Gastroesophageal sphincter (tissue), 3 donors: ENCODE results near the gene ZNF335.

Experiments
- CTCF ChIP-seq, 4 experiments: fragments of 200-600 bp in 2 of 4; fragments of 450-650 bp in 2 of 4; sonication (generic) in 1 of 4; IDR thresholded peaks; one replicate each; pipeline ENCODE4 v1.5.1; 2017 to 2019; ENCODE audit warnings: antibody characterized with exemption in 4 of 4, mild to moderate bottlenecking in 2 of 4, moderate library complexity in 2 of 4
- EP300 ChIP-seq: sonication (generic); formaldehyde crosslinking; IDR thresholded peaks from one replicate; pipeline ENCODE4 v1.6.1; 2017; ENCODE audit warnings: antibody characterized with exemption, mild to moderate bottlenecking
- POLR2A ChIP-seq, 2 donors: fragments of 450-650 bp; IDR thresholded peaks; one replicate each; pipeline ENCODE4 v1.6.1; 2017; ENCODE audit warnings: antibody characterized with exemption in 2 of 2, mild to moderate bottlenecking in 2 of 2, moderate library complexity in 1 of 2
- POLR2AphosphoS5 ChIP-seq: sonication (generic); formaldehyde crosslinking; IDR thresholded peaks from one replicate; pipeline ENCODE4 v1.6.1; 2017; ENCODE audit warnings: antibody characterized with exemption

GRCh38 chr20:46004187-46004586, 32.2 kb upstream of the ZNF335 start:
- no peak for TF ChIP-seq POLR2A (IDR thresholded peaks at IDR 0.05)
- TF ChIP-seq CTCF (IDR thresholded peaks at IDR 0.05) = no peak
- TF ChIP-seq POLR2AphosphoS5 = no peak
- no peak for TF ChIP-seq EP300
